K562 (cell line): ENCODE results near the gene UBE2M. TPM values are rescaled to one million over a fixed set of nuclear protein-coding genes. Genes with fewer than 3 reads are reported as not detected.

Experiments
- ARID4B ChIP-seq: sonication (generic); formaldehyde crosslinking; IDR thresholded peaks from 2 replicates; pipeline ENCODE4 v1.8.0; 2022; ENCODE audit warnings: mild to moderate bottlenecking, missing genetic modification reagents
- BCOR ChIP-seq: fragments of 450-650 bp; IDR thresholded peaks from 2 replicates; pipeline ENCODE4 v1.6.1; 2016
- ELK3 ChIP-seq: fragments of 450-650 bp; formaldehyde crosslinking; IDR thresholded peaks from 2 replicates; pipeline ENCODE4 v1.4.0; 2020; ENCODE audit warnings: mild to moderate bottlenecking
- FOXP1 ChIP-seq: sonication (generic); formaldehyde crosslinking; IDR thresholded peaks from 2 replicates; pipeline ENCODE4 v1.8.0; 2022; ENCODE audit warnings: mild to moderate bottlenecking, missing genetic modification reagents
- KHSRP ChIP-seq: fragments of 450-650 bp; IDR thresholded peaks from 2 replicates; pipeline ENCODE4 v1.6.1; 2017
- MCM2 ChIP-seq: fragments of 450-650 bp; IDR thresholded peaks from 2 replicates; pipeline ENCODE4 v1.6.1; 2017; ENCODE audit warnings: low read depth, mild to moderate bottlenecking
- PPARD ChIP-seq: fragments of 250-450 bp; sonication (Bioruptor Pico); IDR thresholded peaks from 2 replicates; pipeline ENCODE4 v1.8.0; 2022; ENCODE audit warnings: inconsistent platforms, mild to moderate bottlenecking, moderate library complexity
- RCOR1 ChIP-seq, 2 experiments: IDR thresholded peaks; 2 replicates each; pipeline ENCODE4 v1.6.1; 2012; ENCODE audit warnings: low read depth in 2 of 2, low read length in 2 of 2, borderline replicate concordance in 1 of 2, improper control_type of control experiment in 1 of 2
- RNF2 ChIP-seq: sonication (generic); IDR thresholded peaks from 2 replicates; pipeline ENCODE4 v1.6.1; 2016
- STAT5B ChIP-seq: fragments of 250-450 bp; sonication (Bioruptor Pico); IDR thresholded peaks from 2 replicates; pipeline ENCODE4 v1.8.0; 2021; ENCODE audit warnings: mild to moderate bottlenecking, inconsistent platforms
- TAF1 ChIP-seq: IDR thresholded peaks from 2 replicates; pipeline ENCODE4 v1.6.1; 2011; ENCODE audit warnings: mild to moderate bottlenecking, low read length, moderate library complexity; ENCODE audit not compliant: insufficient read depth, control insufficient read depth, severe bottlenecking; ENCODE audit errors: extremely low read depth
- TRIM25 ChIP-seq: fragments of 450-650 bp; IDR thresholded peaks from 2 replicates; pipeline ENCODE4 v1.7.0; 2016; ENCODE audit warnings: borderline replicate concordance
- ZFPM2 ChIP-seq: fragments of 250-450 bp; sonication (Bioruptor Pico); IDR thresholded peaks from 2 replicates; pipeline ENCODE4 v1.5.1; 2022; ENCODE audit warnings: mild to moderate bottlenecking
- ZKSCAN8 ChIP-seq: fragments of 200-800 bp; sonication (Bioruptor generic); IDR thresholded peaks from 2 replicates; pipeline ENCODE4 v1.6.1; 2016; ENCODE audit warnings: missing genetic modification characterization, missing compliant biosample characterization
- ZNF121 ChIP-seq: sonication (generic); formaldehyde crosslinking; conservative IDR thresholded peaks from 2 replicates; pipeline ENCODE4 v1.8.0; 2022; ENCODE audit warnings: missing genetic modification reagents
- ZNF586 ChIP-seq: fragments of 450-650 bp; formaldehyde crosslinking; conservative IDR thresholded peaks from 2 replicates; pipeline ENCODE4 v1.4.0; 2020; ENCODE audit warnings: mild to moderate bottlenecking, moderate library complexity
- ZNF639 ChIP-seq, 2 experiments: fragments of 200-800 bp in 1 of 2; sonication (Bioruptor generic) in 1 of 2; sonication (generic) in 1 of 2; formaldehyde crosslinking in 1 of 2; IDR thresholded peaks in 1 of 2; conservative IDR thresholded peaks in 1 of 2; 2 replicates each; pipeline versions ENCODE4 v1.5.0 to v1.6.1; 2016 to 2020; ENCODE audit warnings: missing compliant biosample characterization in 1 of 2, missing genetic modification characterization in 1 of 2, missing genetic modification reagents in 1 of 2
- polyA plus RNA-seq, 8 experiments: library from polyadenylated mRNA; depleted of rRNA in 4 of 8; stranded (reverse) in 5 of 8; unstranded in 3 of 8; fragments of >200 nt; fragmentation: Nextera tagmentation in 2 of 8; fragmentation: Illumina TruSeq in 1 of 8; extraction: Ambion mirVana in 2 of 8; extraction: Trizol in 1 of 8; gene quantifications; 2 replicates each; pipeline versions ENCODE4 v1.2.1 to v1.2.3, GENCODE V29; 2011 to 2014; ENCODE audit warnings: inconsistent platforms in 1 of 8, missing spikeins in 1 of 8
- total RNA-seq, 7 experiments: library from RNA; depleted of rRNA in 6 of 7; stranded (reverse); fragments of >200 nt in 6 of 7; fragmentation: Illumina TruSeq in 2 of 7; extraction: Trizol in 2 of 7; gene quantifications; 2 replicates each; pipeline versions ENCODE4 v1.2.1 to v1.2.3, GENCODE V29; 2011 to 2021; ENCODE audit warnings: low replicate concordance in 1 of 7

The UBE2M gene
- total and polyA plus RNA-seq, 9 of the 15 experiments (the other 6 are each of a cell fraction or from before 2014, with no cell fraction given), result 0.92 to 163 (median 85.7) TPM

GRCh38 chr19:58559275-58560006, 1.0 kb upstream of the UBE2M start (continued):
- TF ChIP-seq STAT5B (CRISPR knock-in tag) (no peak), MCM2 (no peak), RNF2 (peak; percentile 89), PPARD (CRISPR knock-in tag) (no peak), ZNF639 (CRISPR knock-in tag; conservative IDR thresholded peaks at IDR 0.05 in 1 of 2, IDR thresholded peaks at IDR 0.05 in 1 of 2) (peak in 1 of 2 experiments; percentile 74; a peak in 2 of 4 replicates), ELK3 (CRISPR knock-in tag) (no peak), TRIM25 (no peak), BCOR (no peak; the same call in 1 of the 2 replicates), ARID4B (CRISPR knock-in tag) (peak; percentile 43; the same call in 1 of the 2 replicates), ZNF121 (CRISPR knock-in tag) (no peak; the same call in 1 of the 2 replicates), KHSRP (no peak), ZFPM2 (CRISPR knock-in tag) (peak; percentile 44; the same call in 1 of the 2 replicates), TAF1 (peak; percentile 65), ZKSCAN8 (no peak), ZNF586 (no peak), FOXP1 (CRISPR knock-in tag) (peak; percentile 86), RCOR1 (IDR thresholded peaks at IDR 0.05; ENCODE audit: borderline replicate concordance in 1 of 2, low read depth in 2 of 2, low read length in 2 of 2) (peak in 1 of 2 experiments; percentile 70; a peak in 1 of 4 replicates)
